GM21390 (cell line): ENCODE measurements around the gene MACC1.

ENCODE experiments used
- ATAC-seq: cut with Tn5 transposase; IDR thresholded peaks from one replicate; pipeline ENCODE4 v1.9.1; 2021; ENCODE audit not compliant: unreplicated experiment

Gene MACC1

DNA sequence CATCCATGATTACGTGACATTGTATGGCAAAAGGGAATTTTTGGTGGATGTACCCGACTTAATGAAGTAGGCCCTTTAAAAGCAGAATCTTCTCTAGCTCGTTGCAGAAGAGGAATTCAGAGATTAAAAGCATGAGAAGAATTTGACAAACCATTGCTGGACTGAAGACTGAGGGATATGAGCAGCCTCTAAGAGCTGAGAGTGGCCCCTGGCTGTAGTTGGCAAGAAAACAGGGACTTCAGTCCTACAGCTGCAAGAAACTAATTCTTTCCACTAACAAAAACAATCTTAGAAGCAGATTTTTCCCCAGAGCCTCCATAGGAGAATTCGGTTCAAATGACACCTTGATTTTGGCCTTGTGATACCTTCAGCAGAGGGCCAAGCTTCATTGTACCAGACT lies 34.1 kb downstream of the MACC1 start:
- ATAC-seq = no peak

DNA sequence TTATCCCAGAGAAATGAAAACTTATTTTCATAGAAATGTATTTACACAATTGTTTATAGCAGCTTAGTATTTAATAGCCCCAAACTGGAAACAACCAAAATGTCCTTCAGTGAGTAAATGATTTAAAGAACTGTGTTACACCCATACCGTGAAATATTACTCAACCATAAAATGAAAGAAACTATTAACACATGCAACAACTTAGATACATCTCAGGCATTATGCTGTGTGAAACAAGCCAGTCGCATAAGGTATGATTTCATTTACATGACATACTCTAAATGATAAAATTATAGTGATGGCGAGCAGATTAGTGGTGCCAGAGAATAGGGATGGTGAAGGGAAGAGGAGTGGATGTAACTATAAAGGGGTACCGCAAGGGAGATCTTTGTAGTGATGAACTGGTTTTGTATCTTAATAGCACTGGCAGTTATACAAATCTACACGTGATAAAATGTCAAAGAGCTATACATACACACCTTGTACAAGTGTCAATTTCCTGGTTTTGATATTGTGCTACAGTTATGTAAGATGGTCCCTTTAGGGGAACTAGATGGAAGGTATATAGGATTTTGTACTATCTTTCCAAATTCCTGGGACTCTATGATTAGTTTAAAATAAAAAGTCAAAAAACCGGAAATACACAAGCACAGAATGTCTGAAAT lies 40.5 kb downstream of the MACC1 start:
- ATAC-seq = no peak

DNA sequence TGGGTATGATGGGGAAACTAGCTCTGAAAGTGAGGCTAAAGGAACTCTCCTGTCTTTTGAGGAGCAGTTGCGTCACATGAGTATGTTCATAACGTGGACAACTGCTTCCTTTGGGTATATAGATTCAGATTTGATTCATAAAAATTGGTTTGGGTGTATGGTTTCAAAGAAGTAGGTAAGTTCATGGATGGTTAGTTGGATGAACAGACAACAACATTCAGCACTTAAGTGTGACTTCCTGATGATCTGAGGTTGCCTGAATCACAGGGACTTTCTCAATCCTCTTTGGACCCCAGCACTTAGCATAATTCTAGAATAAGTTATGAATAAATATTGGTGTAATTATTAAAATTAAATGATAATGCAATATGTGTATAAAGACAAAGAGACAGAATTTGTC lies 43.4 kb downstream of the MACC1 start:
- ATAC-seq = no peak

DNA sequence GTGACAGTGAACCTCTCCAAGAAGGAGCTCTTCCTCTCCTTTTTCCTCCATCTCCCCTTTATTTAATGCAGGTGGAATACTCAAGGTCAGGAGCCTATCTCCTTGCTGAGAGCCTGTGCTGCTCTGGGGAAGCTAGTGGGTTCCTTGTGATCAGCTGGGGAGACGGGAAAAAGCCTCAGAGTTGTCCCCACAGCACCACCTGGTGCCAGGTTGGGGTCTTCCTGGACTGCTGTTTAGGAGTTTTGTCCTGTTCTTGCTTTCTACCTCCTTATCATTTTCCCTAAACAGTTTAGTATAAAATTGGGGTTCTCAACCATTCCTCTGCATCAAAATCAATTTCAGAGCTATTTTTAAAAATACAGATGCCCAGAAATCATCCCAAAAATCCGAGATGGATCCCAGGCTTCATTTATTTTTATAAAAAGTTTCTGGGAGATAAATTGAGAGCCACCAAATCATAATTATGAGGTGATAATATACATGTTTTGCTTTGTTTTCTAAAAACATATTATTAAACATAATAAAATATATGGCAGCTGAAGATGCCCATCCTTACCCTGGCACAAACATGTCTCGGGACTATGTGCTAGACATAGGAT lies 44.3 kb downstream of the MACC1 start:
- ATAC-seq = no peak

DNA sequence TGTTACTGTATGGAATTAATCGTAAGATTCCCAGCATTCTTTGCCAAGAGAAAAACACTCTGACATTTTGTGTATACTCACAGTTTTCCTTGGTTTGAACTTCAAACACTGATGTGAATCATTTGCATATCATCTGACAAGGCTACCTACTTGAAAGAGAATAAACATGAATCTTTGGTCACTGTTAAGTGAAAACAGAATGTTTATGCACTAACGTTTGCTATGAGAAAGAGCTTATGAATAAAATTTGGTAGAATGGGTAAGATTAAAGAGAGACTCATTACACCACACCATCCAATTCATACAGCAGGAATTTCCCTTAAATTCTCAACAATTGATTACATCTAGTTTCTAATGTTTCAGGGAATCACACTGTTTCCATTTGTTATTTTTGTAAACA lies 46.6 kb downstream of the MACC1 start:
- ATAC-seq = no peak

DNA sequence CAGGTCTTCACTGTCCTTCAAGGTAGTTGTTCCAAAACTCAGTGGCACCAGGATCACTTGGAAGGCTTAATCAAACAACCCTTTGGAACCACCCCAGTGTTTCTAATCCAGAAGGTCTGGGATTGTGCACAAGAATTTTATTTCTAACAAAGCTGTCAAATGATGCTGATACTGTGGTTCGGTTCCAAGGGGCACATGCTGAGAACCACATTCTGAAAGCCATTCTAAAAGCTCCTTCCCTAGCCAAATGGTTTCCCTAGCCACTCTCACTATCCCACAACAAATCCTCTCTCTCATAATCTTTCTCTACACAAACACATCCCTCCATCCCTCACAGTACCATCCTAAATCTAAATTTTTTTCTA lies 52.1 kb downstream of the MACC1 start:
- ATAC-seq = no peak

DNA sequence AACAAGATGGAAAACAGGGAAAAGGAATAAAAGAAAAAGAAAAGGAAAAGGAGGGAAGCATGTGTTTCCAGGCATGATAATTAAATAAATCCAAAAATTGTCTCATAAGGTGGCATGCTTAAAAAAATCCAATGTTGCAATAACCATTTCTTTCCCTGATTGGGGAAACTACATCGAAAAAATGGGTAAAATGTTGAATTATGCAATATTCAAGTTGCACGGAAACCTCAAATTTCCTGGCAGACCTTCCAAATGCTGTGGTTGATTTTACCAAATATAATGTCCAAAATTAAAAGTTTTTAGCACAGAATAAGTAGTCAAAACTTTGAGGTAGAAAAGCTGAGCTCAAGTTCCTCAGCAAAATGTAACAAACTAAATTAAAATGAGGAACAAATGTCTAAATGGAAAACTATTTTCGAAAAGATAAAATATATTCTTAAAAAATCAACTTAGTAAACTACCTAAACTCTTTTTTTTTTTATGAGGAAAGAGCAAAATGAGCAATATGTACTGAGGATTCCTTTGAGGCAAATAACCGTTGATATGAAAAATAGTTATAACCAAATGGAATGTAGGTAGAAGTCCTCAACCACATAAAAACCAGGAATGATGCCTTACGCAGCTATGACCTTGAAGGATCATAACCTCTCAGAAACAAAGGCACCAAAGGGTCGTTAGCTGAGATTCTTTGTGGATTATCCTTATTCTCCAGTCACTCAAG lies 52.6 kb downstream of the MACC1 start:
- no peak for ATAC-seq

DNA sequence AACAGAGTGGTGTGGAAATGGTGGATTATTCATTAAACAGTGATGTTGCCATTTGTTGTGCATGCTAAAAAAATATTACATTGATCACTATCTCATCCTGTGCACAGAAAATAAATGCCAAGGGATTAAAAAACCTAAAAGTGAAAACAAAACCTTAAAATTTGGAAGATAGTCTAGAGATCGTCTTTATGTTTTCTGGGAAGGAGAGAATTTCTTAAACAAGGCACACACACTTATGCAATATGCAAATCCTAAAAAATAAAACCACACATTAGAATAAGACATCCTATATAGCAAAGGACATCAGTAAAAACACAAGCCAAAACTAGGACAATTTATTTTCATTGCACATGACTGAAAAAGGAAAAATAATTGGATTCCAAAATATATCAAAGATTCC lies 54.5 kb downstream of the MACC1 start:
- ATAC-seq = no peak

DNA sequence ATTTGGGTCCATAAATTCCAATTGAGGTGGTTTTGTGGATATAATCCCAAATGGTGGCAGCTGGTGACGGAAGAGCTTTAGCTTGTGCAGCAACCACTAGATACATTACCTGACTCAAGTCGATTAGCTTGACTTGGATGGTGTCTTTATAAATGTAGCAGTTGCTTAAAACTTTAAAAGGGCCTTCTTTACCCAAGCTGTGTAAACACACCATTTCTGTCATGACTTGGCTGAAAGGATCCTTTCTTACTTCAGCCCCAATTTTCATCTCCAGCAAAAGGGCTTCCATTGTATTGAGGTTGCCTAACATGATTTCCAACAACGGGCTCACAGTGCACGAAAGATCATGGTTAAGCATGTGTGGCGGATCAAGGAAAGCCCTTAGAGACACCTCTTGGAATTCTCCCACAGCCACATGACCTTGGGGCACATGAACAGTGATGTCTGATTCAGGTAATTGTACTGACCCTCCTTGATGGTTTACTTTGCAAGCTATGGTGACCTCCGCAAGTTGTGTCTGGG lies 57.9 kb downstream of the MACC1 start:
- no peak for ATAC-seq

DNA sequence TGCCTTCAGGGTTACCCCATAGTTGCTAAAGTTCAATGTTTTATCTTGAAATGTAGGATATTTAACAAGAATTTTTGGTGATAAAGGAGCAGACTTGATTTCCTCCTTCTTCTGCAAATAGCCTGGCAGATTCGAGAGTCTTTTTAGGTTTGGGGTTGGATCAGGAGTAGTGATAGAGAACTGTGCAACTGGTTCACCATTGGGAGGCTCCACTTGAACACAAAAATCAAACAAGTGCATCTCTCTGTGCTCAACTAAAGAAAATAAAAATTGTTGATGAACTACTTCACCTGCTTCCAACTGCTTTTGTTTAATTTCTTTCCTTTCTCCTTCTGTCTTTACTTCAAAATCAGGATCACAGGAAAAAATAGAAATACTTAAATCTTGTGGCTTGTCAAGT lies 58.5 kb downstream of the MACC1 start:
- no peak for ATAC-seq

DNA sequence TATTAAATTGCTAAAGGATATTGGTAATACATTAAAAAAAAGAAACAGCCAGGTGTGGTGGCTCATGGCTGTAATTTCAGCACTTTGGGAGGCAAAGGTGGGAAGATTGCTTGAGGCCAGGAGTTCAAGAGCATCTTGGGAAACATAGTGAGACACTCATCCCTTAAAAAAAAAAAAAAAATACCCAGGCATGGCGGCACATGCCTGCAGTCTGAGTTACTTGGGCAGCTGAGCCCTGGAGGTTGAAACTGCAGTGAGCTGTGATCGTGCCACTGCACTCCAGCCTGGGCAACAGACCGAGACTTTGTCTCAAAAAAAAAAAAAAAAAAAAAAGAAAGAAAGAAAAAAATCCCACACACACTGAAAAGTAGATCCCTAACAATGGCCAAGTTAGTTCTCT lies 59.7 kb downstream of the MACC1 start:
- ATAC-seq = no peak

DNA sequence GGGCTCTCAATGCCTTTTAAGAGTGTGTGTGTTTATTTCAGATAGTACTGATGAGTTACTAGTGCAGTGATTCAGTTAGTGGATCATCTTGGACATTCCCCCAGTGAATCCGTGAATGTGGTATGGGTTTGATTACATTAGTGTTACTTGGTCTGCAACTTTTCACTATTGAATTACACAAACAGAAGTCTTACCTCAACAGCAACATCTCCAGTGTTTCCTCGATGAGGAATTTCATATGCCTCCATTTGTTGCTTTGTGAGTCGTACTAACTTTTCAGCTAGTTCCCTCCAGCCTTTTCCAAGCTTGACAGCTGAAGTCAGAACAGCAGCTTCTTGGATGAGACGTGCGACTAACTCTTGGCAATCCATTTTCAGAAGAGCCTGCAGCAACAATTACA lies 63.2 kb downstream of the MACC1 start:
- no peak for ATAC-seq

DNA sequence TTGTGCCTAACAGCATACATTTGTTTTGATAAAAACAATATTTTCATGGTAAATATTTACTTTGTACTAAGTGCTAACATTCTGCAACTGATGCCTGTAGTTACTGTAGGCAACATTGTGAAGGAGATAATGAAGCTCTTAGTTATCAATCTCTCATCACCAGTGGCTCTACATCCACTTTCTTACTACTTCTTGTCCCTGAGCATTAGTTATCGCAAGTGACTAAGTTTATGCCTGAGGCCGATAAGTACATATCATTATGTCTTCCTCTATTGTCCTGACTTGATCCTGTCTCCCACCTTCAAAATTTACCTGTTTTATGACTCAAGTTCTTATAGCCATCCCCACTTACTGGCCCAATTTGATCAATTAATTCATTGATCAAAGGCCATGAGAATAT lies 63.6 kb downstream of the MACC1 start:
- no peak for ATAC-seq

DNA sequence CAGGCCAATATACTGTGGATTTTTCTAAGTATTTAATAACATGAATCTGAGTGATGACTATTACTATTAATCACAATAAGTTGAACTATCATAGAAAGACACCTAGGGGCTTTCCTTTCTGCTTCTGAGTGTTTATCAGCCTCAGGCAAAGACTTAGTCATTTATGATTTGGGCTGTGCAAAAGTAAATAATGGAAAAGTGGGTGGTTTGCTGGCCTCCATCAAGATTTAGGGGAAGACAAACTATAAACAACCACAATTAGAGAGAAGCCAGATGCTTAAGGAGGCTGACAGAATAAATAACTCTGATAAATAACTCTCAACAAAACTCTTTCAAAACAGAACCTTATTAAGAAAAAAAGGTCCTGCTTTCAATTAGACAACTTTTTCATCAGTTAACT lies 64.7 kb downstream of the MACC1 start:
- ATAC-seq = no peak

DNA sequence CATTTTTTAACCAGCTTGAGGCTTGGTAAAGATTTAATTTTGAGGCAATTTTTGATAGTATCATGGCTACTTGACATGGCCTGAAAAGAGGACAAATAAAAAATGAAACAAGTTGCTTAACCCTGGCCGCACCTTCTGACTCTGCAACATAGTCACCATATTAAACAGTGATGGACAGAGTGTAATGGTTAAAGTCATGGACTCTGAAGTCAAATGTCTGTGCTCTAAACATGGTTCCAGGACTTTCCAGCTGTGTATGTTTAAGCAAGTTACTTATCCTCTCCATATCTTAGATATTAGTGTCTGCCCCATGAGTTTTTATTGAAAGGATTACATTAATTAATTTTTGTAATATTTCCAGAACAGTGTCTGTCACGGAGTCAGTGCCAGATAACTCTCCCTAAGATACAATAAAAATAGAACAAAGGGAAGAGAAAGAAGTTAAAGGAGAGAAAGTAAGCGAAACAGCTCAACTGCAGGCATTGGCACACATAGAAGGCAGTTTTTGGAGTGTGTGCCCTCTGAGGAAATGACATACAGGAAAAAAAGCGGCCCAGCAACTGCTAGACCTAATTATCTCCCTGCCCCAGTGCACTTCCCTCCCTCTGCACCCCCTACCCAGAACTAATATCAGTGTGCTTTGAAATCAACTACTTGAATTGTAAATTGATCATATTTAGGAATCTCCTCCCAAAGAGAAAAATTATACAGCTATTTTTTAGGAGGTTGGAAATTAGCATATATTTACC lies 65.3 kb downstream of the MACC1 start:
- ATAC-seq = no peak

DNA sequence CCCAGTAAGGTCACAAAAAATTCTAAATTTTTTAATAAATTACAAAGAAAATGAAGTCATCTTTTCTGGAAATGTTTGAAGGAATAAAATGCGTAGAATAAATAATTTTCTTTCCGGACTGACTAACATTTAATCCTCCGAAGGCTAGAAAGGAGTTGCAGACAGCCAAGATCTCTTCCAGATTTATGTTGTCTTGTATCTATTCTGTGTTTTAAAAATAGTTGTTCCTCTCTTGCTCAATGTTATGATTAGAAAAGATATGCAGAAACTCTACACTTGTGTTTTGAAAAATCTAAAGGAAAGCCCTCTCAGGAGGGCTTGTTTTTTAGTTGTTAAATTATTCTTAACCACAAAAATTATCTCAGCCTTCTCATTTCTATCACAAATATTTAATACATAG lies 70.7 kb downstream of the MACC1 start:
- no peak for ATAC-seq

DNA sequence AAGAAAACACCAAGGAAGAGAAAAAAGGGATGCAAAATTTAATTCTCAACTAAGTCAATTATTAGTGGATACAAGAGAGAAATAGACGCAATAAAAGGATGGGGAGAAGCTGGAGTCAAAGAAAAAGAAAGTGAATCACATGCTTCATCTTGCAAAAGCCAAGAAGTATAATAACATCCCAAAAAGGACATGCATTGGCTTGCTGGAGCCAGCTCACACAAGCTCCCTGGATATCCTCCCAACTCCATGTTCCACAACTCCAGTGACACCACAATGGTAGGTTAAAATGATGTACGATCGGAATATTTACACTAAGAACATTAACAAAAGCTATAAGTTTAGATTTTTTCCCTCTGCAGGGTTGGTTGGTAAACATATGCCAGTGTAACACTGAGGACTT lies 72.4 kb downstream of the MACC1 start:
- no peak for ATAC-seq

DNA sequence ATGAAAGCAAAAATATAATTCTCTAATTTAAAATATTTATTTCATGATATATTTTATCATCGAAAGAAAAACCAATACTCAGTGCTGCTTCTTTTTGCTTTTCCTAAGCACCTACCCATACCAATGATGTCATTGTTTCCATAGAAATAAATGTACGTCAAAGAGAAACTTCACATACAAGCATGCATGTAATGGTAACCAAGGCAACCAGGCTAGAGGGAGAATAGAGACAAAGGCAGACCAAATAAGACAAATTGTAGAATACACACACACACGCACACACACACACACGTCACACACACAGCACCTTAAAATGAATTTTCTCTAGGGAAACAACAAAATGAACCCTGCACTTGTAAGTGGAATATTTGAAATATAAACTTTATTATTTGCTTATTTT lies 75.5 kb downstream of the MACC1 start:
- no peak for ATAC-seq

DNA sequence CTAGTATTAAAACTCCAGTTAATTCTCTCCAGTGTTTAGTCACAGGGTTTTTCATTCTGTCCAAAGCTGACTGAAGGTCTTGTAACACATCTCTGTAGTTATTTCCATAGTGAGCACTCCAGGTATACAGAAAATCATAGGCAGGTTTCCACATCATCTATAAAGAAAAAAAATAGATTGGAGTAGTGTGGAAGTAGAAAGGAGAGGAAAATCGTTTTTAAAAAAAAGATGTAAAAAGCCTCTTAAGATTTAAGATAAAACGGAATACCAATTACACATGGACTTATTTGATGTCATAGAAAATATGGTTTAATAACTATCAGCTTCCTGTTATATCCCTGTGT lies 76.2 kb downstream of the MACC1 start:
- ATAC-seq = no peak

DNA sequence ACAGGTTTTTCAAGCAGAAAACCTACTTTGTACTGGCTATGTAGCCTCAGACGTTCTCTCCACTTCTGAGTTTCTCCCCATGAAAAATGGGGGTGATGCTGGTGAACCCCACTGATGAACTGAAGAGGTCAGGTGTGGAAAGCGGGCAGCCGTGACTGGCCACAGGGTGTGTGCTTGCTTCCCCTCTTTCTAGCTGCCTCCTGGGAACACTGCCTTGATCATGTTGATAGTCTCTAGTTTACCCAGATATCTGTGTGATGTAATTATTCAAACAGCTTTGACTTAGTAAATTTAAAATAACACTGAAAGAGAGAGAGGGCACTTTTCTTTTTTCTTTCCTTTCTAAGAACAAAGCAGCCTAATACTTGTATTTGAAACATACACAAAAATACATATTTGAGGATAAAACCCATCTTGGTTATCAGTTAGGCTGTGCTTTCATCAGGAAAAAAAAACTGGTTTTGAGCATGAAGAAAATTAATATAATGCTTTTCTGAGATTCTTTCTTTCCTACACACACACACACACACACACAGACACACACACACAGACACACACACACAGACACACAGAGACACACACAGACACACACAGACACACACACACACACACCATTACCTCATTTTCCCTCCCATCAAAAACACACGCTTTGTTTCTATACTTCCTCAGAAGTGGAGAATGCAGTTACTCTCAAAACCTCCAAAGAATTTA lies 76.7 kb downstream of the MACC1 start:
- no peak for ATAC-seq

DNA sequence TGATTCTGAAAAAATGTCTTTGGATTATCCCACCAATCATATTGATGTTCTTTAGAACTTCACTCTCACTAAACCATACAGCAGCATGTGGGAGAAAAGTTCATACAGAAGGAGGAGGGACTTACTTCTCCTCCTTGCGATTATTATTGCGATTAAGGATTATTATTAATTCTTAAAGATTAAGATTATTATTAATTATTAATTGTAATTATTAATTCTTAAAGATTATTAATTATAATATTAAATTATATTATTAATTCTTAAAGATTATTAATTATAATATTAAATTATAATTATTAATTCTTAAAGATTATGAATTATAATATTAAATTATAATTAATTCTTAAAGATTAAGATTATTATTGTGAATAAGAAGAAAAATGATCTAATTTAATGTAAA lies 80.5 kb downstream of the MACC1 start:
- no peak for ATAC-seq
